Ishikawa (cell line): ENCODE data around the gene DSCAML1.

Experiments
- REST ChIP-seq: IDR thresholded peaks from 2 replicates; pipeline ENCODE4 v1.6.1; 2012; ENCODE audit warnings: low read depth, mild to moderate bottlenecking
- TEAD4 ChIP-seq: IDR thresholded peaks from 2 replicates; pipeline ENCODE4 v1.6.1; 2012

GRCh38 chr11:117437041-117437790, 359.8 kb downstream of the DSCAML1 start:
- TF ChIP-seq REST: no peak
- TF ChIP-seq TEAD4: no peak
